HG02884 (cell line): ENCODE data around the gene TRAPPC10.
"Not testable (repeated sequence)": the region's sequence is repeated elsewhere in the genome, so short reads cannot be mapped to it uniquely, and the experiment has no call there.

Experiments
- ATAC-seq: cut with Tn5 transposase; IDR thresholded peaks from one replicate; pipeline ENCODE4 v1.9.1; 2021; ENCODE audit warnings: mild to moderate bottlenecking, moderate library complexity; ENCODE audit not compliant: unreplicated experiment

TRAPPC10 gene

DNA sequence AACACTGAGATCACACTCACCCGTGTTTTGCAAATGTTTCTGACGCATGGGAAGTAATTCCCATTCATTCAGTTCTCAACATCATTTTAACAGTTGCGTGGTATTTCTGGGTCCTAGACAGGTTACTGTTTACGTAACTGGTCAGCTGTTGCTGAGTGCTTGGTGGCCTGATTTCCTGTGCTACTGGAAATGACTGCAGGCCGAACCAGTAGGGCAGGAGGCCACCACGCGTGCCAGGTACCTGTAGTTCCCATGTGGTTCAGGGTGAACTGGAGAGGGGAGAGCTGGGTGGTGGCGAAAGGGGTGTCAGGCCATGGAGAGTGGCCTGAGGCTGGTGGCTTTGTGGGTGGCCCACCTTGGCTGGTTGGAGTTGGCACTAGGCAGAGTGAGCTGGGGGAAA lies 122.6 kb downstream of the TRAPPC10 start:
- ATAC-seq, result not testable (repeated sequence)

DNA sequence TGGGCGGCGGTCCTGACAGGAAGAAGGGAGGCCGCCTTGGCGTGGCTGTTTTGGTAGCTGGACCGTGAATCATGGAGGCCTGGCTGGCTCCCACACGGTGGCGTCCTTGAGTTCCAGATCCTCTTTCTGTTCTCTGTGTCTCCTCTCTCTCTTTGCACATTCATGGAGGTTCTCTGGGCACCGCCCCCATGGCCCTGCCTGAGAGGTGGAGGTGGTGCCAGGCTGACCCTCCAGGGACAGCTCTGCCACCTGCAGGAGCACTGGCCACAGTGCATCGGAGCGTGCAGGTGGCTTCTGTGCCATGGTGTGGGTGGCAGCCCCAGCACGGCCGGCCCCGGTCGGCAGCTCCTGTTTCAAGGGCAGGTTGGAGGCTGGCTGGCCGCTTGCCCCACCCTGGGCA lies 125.9 kb downstream of the TRAPPC10 start:
- ATAC-seq, result not testable (repeated sequence)

DNA sequence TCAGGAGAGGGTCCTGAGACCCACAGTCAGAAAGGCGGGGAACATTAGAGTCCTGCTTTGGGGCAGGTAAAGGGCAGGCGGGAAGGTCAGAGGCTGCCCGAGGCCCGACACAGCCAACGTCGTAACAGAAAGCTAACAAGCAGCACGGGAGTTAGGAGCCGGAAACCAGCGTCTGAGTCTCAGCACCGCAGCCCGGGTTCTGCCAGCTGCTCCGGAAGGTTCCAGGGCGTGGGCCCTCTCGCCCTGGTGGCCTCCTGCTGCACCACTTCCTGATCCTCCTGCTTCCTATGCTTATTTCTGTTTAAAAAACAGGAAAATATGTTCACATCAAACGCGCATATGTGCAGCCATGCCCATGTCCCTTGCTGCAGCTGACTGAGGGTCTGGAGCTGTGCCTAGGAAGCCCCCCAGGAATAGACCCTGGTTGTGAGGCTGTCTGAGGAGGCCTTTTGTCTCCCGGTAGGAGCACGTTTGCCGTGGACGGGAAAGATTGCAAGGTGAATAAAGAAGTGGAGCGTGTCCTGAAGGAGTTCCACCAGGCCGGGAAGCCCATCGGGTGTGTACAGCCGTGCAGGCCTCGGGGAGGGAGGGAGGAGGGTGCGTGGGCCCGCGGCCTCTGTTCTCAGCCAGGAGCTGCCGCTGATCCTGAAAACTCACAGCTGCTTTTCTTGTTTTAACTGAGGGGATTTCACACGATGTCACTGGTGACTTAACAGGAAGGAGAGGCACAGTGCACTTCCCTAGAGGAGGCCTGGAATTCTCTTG lies 127.9 kb downstream of the TRAPPC10 start:
- not testable (repeated sequence) for ATAC-seq

DNA sequence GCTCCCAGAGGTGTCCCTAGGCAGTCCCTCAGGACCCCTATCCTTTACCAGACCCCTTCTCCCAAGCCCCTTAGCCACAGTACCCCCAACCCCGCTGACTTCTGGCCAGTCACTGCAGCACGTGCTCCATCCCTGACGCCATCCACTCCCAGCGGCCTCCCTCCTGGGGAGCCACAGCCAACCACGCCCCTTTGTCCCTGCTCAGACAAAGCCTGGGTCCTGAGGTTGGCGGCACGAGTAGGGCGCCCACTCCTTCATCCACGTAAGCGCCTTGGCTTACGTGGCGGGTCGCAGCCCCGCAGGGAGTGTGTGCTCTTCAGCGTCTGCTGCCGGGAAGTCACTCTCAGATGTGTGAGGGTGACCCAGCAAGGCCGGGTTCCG lies 128.4 kb downstream of the TRAPPC10 start:
- ATAC-seq, result not testable (repeated sequence)

DNA sequence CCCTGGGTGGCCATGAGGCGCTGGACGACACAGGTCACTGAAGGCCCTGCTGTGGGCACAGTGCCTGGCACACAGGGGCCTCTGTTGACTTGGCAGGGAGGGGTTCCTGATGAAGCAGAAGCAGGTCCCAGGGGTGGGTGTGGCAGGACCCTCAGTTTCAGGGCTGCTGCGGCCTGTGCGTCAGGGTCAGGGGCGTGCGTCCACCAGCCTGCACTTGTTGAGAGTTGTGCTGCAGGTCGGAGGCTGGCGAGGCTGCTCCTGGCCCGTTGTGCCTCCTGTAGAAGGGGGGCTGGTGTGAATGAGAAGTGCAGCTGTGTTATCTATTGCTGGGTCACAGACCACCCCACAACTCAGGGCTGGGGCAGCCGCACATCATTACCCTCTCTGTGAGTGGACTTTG lies 130.4 kb downstream of the TRAPPC10 start:
- ATAC-seq, result not testable (repeated sequence)

DNA sequence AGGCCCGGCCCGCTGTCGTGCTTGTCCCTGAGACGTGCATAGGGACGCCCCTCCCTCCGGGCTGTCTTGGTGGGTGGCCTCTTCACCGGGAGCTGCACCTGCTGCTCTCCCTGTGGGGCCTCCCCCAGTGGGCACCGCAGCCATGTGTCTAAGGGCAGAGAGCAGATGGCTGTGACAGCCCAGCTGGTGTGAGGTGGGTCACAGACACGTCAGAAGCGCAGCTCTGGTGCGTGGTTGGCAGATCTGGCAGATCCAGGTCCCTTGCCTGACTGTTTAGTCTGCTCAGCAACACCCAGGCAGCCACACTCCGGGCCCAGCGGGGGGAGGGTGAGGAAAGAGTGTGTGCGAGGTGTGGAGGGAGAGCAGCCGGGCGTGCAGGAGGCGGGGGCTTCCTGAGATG lies 131.3 kb downstream of the TRAPPC10 start:
- ATAC-seq, result not testable (repeated sequence)

DNA sequence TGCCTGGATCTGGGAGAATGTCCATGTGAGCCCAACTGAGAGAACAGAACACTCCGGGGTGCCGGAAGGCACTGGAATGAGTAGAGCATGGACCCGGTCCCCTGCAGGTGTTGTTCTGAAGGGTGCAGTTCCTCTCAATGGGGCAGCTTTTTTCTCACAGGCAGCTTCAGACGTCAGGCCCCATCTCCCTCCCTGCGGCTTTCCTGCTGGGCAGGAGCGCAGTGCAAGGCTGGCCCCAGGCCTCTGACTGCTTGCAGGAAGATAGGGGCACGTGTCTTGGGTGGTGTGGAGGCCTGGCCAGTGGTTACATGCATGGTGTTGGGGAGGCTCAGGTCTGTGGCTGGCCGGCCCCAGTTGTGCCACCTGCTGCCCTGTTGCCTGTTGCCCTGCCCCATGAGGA lies 131.9 kb downstream of the TRAPPC10 start:
- not testable (repeated sequence) for ATAC-seq

DNA sequence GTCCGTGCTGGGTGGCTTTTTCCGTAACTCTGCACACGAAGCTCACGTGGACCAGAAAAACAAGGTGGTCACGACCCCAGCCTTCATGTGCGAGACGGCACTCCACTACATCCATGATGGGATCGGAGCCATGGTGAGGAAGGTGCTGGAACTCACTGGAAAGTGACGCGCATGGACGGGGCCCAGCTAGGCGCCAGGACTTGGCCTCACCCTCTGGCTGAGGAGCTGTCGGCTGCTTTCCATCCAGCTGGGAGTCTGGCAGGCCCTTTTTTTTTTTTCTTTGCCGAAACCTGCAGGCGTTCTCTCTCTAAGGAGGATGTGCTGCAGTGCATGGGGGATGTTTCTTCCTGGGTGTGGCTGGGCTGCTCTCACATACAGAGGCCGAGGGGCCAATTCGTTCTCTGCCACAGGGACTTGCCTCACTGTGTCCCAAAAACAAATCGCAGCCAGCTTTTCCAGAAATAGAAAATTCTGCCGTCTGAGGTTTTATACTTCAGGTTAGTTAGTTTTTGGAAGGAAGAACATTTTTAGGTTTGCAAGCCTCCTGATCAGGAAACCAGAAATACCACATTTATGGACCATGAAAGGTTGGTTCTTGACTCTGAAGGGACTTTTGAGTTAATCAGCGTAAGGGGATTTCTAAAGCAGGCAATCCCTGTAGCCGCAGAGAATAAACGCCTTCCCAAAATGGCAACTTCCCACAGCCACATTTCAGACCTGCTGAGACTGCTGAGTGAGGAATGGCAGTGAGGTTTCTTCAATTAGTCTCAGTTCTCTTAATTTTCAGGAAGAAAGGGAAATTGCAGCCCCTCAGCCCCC lies 132.9 kb downstream of the TRAPPC10 start:
- not testable (repeated sequence) for ATAC-seq

DNA sequence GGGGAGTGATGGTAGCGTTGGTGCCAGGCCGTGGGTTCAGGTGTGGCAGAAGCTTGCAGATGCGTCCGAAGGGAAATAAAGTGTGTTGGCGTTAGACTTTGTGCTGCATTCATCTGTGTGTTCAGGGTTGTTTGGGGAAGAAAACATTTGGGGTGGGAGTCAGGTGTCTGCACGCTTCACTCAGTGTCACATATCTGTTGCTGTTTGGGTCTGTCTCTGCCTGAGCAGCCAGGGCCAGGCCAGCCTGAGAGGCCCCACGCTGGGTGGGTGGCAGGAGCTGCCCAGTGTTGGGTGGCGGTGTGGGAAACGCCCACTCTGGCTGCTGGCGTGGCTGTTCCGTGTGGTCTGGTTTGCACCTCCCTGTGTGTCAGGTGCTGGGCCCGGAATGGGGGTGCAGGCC lies 133.5 kb downstream of the TRAPPC10 start:
- not testable (repeated sequence) for ATAC-seq

DNA sequence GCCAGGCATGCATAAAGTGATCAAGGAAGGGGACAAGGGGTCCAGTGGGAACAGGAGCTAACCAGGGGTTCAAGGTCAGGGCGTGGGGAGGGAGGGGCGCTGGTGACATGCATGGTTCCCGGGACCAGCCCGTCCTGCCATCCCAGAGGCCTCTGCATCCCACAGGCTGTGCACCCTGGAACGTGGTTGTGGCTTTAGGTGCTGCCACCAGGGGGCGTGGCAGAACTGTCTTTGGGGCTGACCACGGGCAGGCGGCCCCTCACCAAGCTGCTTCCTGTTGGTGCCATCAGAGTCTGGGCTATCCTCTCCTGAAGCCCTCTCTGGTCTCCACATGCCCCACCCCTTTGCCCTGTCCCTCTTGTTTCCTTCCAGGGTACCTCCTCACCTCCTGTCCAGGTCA lies 135.0 kb downstream of the TRAPPC10 start:
- ATAC-seq, result not testable (repeated sequence)

DNA sequence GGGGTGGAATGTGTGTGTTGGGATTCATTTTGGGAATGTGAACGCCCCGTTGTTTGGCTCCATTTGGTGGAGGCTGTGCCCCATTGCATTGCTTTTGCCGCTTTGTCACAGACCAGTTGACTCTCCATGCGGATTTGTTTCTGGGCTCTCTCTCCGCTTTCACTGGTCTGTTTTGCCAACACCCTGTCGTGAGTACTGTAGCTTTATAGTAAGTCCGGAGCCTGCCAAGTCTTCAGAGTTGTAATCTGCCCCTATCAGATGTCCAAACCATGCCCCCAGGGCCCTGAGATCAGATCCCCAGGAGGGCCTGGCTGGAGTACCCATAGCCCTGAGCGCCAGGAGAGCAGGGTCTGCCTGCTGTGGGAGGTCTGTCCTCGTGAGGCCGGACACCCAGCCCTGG lies 138.1 kb downstream of the TRAPPC10 start:
- not testable (repeated sequence) for ATAC-seq

DNA sequence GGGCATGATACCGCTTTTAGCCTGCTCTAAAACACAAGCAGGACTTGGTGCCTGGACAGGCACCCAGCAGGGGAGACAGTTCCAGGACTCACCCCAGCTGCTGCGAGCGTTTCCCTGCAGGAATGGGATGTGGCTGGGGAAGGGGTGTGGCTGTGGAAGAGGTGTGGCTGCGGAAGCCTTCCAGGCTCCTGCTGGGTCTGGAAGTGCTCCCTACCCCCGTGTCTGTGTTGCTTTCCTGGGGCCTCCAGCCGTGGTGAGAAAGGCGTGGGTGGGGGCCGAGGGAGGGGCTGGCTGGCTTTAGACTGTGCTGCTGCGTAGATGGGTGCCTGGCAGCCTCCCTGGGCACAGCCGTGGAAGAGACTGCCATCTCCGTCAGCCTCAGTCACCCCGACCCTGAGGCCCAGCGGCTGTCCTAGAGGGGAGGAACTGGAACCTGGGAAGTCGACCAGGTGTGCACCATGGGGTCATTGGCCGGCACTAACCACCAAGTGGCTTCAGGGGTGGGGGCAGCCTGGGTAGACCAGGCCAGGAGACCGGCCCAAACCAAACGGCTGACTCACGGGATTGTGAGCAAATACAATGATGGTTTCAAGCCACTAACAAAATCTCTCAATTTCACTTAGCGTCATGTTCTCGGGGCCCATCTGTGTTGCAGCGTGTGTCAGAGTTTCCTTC lies 141.2 kb downstream of the TRAPPC10 start:
- not testable (repeated sequence) for ATAC-seq

DNA sequence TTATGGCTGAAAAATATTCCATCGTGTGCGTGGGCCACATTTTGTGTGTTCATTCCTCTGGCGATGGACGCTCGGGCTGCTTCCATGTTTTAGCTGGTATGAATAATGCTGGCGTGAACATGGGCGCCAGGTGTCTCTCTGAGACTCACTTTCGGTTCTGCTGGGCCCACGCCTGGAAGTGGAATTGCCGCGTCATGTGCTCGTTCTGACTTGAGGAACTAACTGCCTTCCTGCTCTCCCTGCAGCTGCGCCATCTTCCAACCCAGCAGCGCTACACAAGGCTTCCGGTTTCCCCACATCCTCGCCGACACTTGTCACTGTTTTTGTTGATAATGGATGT lies 141.8 kb downstream of the TRAPPC10 start:
- ATAC-seq, result not testable (repeated sequence)

DNA sequence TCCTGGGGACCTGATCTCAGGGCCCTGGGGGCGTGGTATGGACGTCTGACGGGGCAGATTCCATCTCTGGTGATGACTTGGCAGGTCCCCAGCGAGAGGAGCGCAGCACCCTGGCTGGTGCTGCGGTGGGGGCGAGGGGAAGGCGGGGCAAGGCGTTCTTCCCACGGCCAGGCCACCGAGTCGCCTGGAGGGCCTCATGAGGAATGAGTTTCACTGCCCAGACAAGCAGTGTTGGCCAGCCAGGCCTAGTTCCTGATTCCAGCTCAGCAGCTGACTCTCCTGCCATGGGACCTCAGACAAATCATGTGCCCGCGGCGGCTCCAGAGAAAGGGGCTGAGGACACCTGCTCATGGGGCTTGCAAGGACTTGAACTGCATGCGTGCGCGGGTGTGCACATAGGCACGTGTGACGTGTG lies 142.7 kb downstream of the TRAPPC10 start:
- ATAC-seq, result peak; percentile 12

DNA sequence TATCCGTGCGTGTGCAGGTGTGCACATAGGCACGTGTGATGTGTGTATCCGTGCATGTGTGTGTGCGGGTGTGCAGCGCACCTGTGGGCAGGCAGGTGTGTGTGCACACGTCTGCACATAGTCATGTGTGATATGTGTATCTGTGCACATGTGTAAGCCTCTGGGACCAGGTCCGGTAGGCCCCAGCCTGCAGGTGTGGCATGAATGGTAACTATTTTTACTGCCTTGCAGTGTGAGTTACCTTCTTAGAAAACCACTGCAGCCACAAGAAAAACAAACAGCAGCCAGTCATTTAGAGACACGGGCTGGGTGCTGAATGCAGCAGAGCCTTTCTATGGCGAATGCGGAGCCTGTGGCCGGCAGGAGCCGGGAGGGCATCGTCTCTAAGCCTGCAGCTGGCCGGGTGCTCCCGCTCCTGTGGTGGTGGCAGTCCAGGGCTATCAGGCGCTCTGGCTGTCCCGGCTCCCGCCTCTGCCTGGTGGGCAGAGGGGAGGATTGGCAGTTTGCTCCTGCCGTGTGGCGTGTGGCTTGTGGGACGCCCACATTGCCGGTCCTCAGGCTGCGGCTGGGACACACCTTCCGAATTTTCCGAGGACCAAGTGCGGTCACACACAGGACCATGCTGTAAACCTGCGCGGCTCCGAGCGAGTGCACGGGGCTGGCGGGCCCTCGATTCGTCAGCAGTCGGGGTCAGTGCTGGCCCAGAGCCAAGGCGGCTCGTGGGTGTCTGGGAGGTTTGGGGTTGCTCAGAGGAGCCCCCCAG lies 143.3 kb downstream of the TRAPPC10 start:
- ATAC-seq, result peak; percentile 47

DNA sequence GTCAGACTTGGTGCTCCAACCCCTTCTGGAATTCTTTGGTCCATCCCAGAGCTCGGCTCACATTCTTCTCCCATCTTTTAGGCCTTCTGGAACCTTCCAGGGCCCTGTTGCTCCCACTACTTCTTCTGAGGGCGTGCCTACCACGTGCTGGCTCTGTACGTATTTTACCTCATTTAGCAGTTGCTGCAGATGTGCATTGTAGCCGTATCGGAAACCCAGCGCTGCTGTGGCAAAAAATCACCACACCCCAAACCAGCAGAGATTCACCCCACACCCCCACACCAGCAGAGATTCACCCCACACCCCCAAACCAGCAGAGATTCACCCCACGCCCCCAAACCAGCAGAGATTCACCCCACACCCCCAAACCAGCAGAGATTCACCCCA lies 143.9 kb downstream of the TRAPPC10 start:
- ATAC-seq, result not testable (repeated sequence)
